Activated CD4-positive, alpha-beta T cell treated with anti-CD3 and anti-CD28 coated beads, Interleukin-2, amount 50 U/mL, for 16 hours (primary cell): Measurements from ENCODE around the gene FDX2.

ENCODE experiments used
- DNase-seq: peaks from one replicate; pipeline ENCODE4 v3.0.0-alpha.2; 2020

Gene FDX2

GRCh38 chr19:10295847-10296591, 19.8 kb downstream of the FDX2 start:
- DNase-seq = no peak

GRCh38 chr19:10295305-10295846, 20.4 kb downstream of the FDX2 start:
- DNase-seq = peak; percentile 51

GRCh38 chr19:10294368-10294697, 21.5 kb downstream of the FDX2 start:
- no peak for DNase-seq

- DNase-seq = no peak
Observed at GRCh38 chr19:10293637-10294367, 22.0 kb downstream of the FDX2 start.

- DNase-seq = no peak
Observed at GRCh38 chr19:10292789-10293636, 22.8 kb downstream of the FDX2 start.

GRCh38 chr19:10292206-10292788, 23.5 kb downstream of the FDX2 start:
- peak; percentile 81 for DNase-seq

- DNase-seq = no peak
Observed at GRCh38 chr19:10291554-10292205, 24.1 kb downstream of the FDX2 start.

- peak; percentile 57 for DNase-seq
Observed at GRCh38 chr19:10290876-10291553, 24.8 kb downstream of the FDX2 start.

GRCh38 chr19:10290357-10290875, 25.4 kb downstream of the FDX2 start:
- no peak for DNase-seq

- DNase-seq = peak; percentile 16
Observed at GRCh38 chr19:10289836-10290356, 25.9 kb downstream of the FDX2 start, which contains the start of gene ICAM5. ICAM5 (plus strand) TSS chr19:10289952; CDS start chr19:10290044, 92 bp downstream.

- DNase-seq = peak; percentile 75
Observed at GRCh38 chr19:10289167-10289835, 26.5 kb downstream of the FDX2 start.

GRCh38 chr19:10288662-10289166, 27.1 kb downstream of the FDX2 start:
- DNase-seq = peak; percentile 59

GRCh38 chr19:10286803-10287737, 28.7 kb downstream of the FDX2 start, which contains the start of gene ICAM4:
ICAM4 (plus strand) TSS chr19:10286955; CDS start chr19:10287013, 58 bp downstream.
- peak; percentile 32 for DNase-seq

- no peak for DNase-seq
Observed at GRCh38 chr19:10285393-10285792, 30.4 kb downstream of the FDX2 start.

- no peak for DNase-seq
Observed at GRCh38 chr19:10284960-10285278, 30.9 kb downstream of the FDX2 start.

GRCh38 chr19:10284065-10284959, 31.5 kb downstream of the FDX2 start:
- DNase-seq = no peak

GRCh38 chr19:10283301-10284064, 32.3 kb downstream of the FDX2 start:
- no peak for DNase-seq
